Osteoblast (primary cell): ENCODE data around the gene SHISA8. TPM values are rescaled to one million over a fixed set of nuclear protein-coding genes. Genes with fewer than 3 reads are reported as not detected.

Source experiments
- DNase-seq: peaks from one replicate; pipeline ENCODE4 v3.0.0; 2011; ENCODE audit warnings: low spot score, mixed read lengths; ENCODE audit not compliant: insufficient read length; ENCODE audit errors: missing footprints
- H2AFZ ChIP-seq: 2 replicates; pipeline ENCODE4 v1.6.0; 2011; ENCODE audit warnings: mild to moderate bottlenecking, low read length
- H3K27ac ChIP-seq: 2 replicates; pipeline ENCODE4 v1.5.1; 2011; ENCODE audit warnings: mild to moderate bottlenecking, low read depth, low read length, moderate library complexity
- H3K27me3 ChIP-seq: 2 replicates; pipeline ENCODE4 v1.6.0; 2012; ENCODE audit warnings: mild to moderate bottlenecking, control low read depth, inconsistent platforms, low read length, moderate library complexity; ENCODE audit not compliant: insufficient read depth
- H3K36me3 ChIP-seq: 2 replicates; pipeline ENCODE4 v1.5.1; 2011; ENCODE audit warnings: mild to moderate bottlenecking, low read length, control low read depth, moderate library complexity; ENCODE audit not compliant: insufficient read depth
- H3K4me1 ChIP-seq: 2 replicates; pipeline ENCODE4 v1.5.1; 2011; ENCODE audit warnings: mild to moderate bottlenecking, low read length, control low read depth, moderate library complexity; ENCODE audit not compliant: insufficient read depth
- H3K4me2 ChIP-seq: 2 replicates; pipeline ENCODE4 v1.6.0; 2011; ENCODE audit warnings: mild to moderate bottlenecking, low read length; ENCODE audit not compliant: insufficient read depth
- H3K4me3 ChIP-seq: fragments of 200-600 bp; sonication (generic); 3 replicates; pipeline ENCODE4 v1.5.1; 2012; ENCODE audit warnings: mild to moderate bottlenecking, low read length, inconsistent platforms; ENCODE audit not compliant: insufficient read depth
- H3K79me2 ChIP-seq: 2 replicates; pipeline ENCODE4 v1.6.0; 2012; ENCODE audit warnings: mild to moderate bottlenecking, low read length, control low read depth, inconsistent platforms; ENCODE audit not compliant: insufficient read depth
- H3K9me3 ChIP-seq: 2 replicates; pipeline ENCODE4 v1.5.1; 2011; ENCODE audit warnings: low read depth, low read length, control low read depth
- H4K20me1 ChIP-seq: 2 replicates; pipeline ENCODE4 v1.6.0; 2012; ENCODE audit warnings: mild to moderate bottlenecking, low read length, control low read depth; ENCODE audit not compliant: insufficient read depth
- CTCF ChIP-seq: IDR thresholded peaks from 2 replicates; pipeline ENCODE4 v1.5.1; 2011; ENCODE audit warnings: mild to moderate bottlenecking, low read depth, low read length, moderate library complexity; ENCODE audit errors: extremely low read depth
- total RNA-seq: library from RNA; depleted of rRNA; stranded (reverse); fragments of >200 nt; gene quantifications from 2 replicates; pipeline ENCODE4 v1.2.3, GENCODE V29; 2012

The SHISA8 gene
- total RNA-seq, 1 donor, result not detected

GRCh38 chr22:41905411-41906202 lies 9.3 kb downstream of the SHISA8 start:
- TF ChIP-seq CTCF, result no peak
- no peak overlapping the region for H3K27ac ChIP-seq
- H3K4me3 ChIP-seq, result no peak overlapping the region
- H3K79me2 ChIP-seq, result no peaks in the 10 kb centered on the region
- peaks cover 14% of the 10 kb centered on the region for H3K36me3 ChIP-seq
- H3K9me3 ChIP-seq, result no peaks in the 10 kb centered on the region
- no peaks in the 10 kb centered on the region for H3K4me1 ChIP-seq
- peak; percentile 71 for DNase-seq
- H2AFZ ChIP-seq, result no peak overlapping the region
- H4K20me1 ChIP-seq, result peaks cover 11% of the 10 kb centered on the region
- peaks cover 14% of the 10 kb centered on the region for H3K27me3 ChIP-seq
- no peak overlapping the region for H3K4me2 ChIP-seq

- H3K4me1 ChIP-seq, result no peaks in the 10 kb centered on the region
- TF ChIP-seq CTCF, result no peak
- no peak overlapping the region for H3K4me3 ChIP-seq
- H3K27me3 ChIP-seq, result peaks cover 10% of the 10 kb centered on the region
- H3K27ac ChIP-seq, result no peak overlapping the region
- peaks cover 14% of the 10 kb centered on the region for H4K20me1 ChIP-seq
- H3K4me2 ChIP-seq, result no peak overlapping the region
- no peak overlapping the region for H2AFZ ChIP-seq
- no peaks in the 10 kb centered on the region for H3K79me2 ChIP-seq
- H3K9me3 ChIP-seq, result no peaks in the 10 kb centered on the region
- H3K36me3 ChIP-seq, result peaks cover 23% of the 10 kb centered on the region
- peak; percentile 75 for DNase-seq
These were observed 10.1 kb downstream of the SHISA8 start for GRCh38 chr22:41904450-41905410.

- H3K27me3 ChIP-seq, result no peaks in the 10 kb centered on the region
- no peaks in the 10 kb centered on the region for H3K9me3 ChIP-seq
- H3K27ac ChIP-seq, result no peak overlapping the region
- H3K36me3 ChIP-seq, result peaks cover 33% of the 10 kb centered on the region
- TF ChIP-seq CTCF, result no peak
- no peak overlapping the region for H3K4me3 ChIP-seq
- no peak for DNase-seq
- H4K20me1 ChIP-seq, result peaks cover 14% of the 10 kb centered on the region
- H3K4me2 ChIP-seq, result no peak overlapping the region
- H3K79me2 ChIP-seq, result no peaks in the 10 kb centered on the region
- no peak overlapping the region for H2AFZ ChIP-seq
- no peaks in the 10 kb centered on the region for H3K4me1 ChIP-seq
These were observed 11.9 kb downstream of the SHISA8 start for GRCh38 chr22:41902932-41903421.
